ENCODE results near the gene LETM1. TPM values are rescaled to one million over a fixed set of nuclear protein-coding genes. Genes with fewer than 3 reads are reported as not detected.

LETM1 gene
- total RNA-seq, 2 experiments from 2014 or later, result 58.3 to 66.8 TPM

DNA sequence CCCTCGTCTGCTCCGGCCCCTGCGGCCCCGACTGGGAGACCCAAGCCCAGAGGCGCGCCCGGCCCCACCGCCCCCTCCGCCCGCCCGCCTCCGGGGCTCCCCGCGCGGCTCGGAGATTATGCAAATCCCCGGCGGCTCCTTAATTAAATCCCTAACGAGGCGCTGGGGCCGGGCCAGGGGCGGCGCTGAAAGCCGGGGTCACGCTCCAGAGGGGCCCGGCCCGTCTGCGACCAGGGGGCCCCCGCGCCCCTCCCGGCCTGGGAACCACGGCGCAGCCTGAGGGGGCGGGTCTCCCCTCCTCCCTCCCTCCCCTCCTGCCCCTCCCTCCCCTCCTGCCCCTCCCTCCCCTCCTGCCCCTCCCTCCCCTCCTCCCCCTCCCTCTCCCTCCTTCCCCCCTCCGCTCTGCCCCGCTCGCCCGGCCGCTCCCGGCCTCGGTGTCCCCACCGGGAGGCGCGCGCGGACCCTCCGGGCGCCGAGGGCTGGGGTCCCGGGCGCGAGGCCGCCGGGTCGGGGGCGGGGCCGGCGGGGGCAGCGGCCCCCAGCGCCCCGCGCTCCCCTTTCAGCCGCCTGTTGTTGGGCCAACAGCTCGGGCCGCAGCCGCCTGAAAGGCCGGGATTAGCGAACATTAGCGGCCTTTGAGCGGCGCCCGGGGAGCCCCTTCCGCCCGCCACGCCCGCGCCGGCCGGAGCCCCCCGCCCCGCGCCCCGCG, 88.7 kb downstream of the LETM1 start:
- H3K9me3 ChIP-seq (ENCODE audit: low read length), result no peaks in the 10 kb centered on the region
- TF ChIP-seq, protein P1, sequence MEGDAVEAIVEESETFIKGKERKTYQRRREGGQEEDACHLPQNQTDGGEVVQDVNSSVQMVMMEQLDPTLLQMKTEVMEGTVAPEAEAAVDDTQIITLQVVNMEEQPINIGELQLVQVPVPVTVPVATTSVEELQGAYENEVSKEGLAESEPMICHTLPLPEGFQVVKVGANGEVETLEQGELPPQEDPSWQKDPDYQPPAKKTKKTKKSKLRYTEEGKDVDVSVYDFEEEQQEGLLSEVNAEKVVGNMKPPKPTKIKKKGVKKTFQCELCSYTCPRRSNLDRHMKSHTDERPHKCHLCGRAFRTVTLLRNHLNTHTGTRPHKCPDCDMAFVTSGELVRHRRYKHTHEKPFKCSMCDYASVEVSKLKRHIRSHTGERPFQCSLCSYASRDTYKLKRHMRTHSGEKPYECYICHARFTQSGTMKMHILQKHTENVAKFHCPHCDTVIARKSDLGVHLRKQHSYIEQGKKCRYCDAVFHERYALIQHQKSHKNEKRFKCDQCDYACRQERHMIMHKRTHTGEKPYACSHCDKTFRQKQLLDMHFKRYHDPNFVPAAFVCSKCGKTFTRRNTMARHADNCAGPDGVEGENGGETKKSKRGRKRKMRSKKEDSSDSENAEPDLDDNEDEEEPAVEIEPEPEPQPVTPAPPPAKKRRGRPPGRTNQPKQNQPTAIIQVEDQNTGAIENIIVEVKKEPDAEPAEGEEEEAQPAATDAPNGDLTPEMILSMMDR (conservative IDR thresholded peaks at IDR 0.05; ENCODE audit: low read length), result no peak
- TF ChIP-seq EZH2phosphoT487 (IDR thresholded peaks at IDR 0.05; ENCODE audit: borderline replicate concordance, low read depth, low read length), result no peak
- no peaks in the 10 kb centered on the region for H3K79me2 ChIP-seq (ENCODE audit: insufficient read depth, low read depth, low read length)
- H3K9me2 ChIP-seq (ENCODE audit: insufficient read depth, low read length), result no peaks in the 10 kb centered on the region
- DNase-seq (ENCODE audit: low spot score), result peak; percentile 55
- no peaks in the 10 kb centered on the region for H3K36me3 ChIP-seq (ENCODE audit: insufficient read depth, low read length)
- no peak overlapping the region for H2AFZ ChIP-seq (ENCODE audit: low read length)
- H3K4me3 ChIP-seq (ENCODE audit: low read depth, low read length, poor library complexity, severe bottlenecking), result peak overlapping the region; percentile 59
- ChIA-PET POLR2A (no interaction called here), CTCF (ENCODE audit: unreplicated experiment) (interaction anchor here (0.6 kb wide), 1 partner anchor 74 kb away, joined by 3 read pairs; no protein-coding TSS in a partner anchor)
- no peaks in the 10 kb centered on the region for H4K20me1 ChIP-seq (ENCODE audit: insufficient read depth, low read length)
- no peak overlapping the region for H3K27ac ChIP-seq (ENCODE audit: low read depth, low read length, poor library complexity, severe bottlenecking)
- H3K4me1 ChIP-seq (ENCODE audit: insufficient read depth, low read length, poor library complexity, severe bottlenecking), result peaks cover 5% of the 10 kb centered on the region
- intact Hi-C loops (cut with micrococcal nuclease; ENCODE audit: unreplicated experiment), result no loop called here
- no TSS peak for BruUV-seq (replicated peaks)
- peak overlapping the region; percentile 52; the same call in 1 of the 2 replicates for H3K4me2 ChIP-seq (ENCODE audit: low read length)

DNA sequence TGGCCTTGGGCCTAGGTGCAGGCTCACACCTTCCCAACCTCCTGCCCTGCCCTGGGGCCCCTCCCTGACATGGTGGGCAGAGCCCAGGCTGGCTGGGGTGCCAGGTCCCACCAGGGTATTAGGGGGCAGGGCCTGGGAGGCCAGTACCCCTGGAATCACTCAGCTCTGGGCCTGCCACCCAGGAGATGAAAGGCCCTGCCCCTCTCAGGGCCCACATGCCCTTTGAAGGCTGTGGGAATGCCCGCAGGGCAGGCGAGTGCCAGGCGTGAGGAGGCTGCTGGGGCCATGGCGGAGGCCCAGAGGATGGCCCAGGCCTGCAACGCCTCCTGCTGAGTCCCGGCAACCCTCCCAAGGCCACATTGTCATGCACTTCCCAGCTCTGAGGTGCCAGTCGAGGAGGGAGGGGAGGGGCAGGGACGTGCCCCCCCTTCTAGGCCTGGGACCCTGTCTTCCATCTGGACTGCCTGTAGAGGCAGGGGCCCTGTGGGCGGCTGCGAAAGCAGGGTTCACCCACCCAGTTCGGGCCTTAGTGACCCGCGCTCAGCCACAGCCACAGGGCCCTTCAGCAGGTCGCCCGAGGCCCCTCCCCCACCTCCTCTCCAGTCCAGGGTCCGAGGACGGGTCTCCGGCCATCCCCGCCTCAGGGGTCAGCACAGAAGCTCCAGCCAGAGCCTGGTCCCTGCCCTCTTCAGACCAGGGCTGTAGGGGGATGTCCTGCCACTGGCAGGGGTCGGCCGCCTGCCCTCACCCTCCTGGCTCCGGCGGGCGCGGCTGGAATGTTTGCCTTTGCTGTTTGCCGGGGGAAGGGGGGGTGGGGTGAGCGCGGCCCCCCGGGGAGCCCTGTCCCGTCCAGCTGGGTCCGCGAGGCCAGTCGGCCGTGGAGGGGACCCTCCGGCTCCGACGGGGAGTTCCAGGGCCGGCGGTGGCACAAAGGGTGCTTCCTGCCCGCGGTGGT, 89.6 kb downstream of the LETM1 start:
- CTCF ChIA-PET (ENCODE audit: unreplicated experiment), result no interaction called here

More for the DNA sequence above, 89.6 kb downstream of the LETM1 start:
- Histone ChIP-seq H4K20me1 (ENCODE audit: insufficient read depth, low read length) (no peaks in the 10 kb centered on the region), H3K4me2 (ENCODE audit: low read length) (peak overlapping the region; percentile 22; the same call in 1 of the 2 replicates), H2AFZ (ENCODE audit: low read length) (no peak overlapping the region), H3K9me3 (ENCODE audit: low read length) (no peaks in the 10 kb centered on the region), H3K27ac (ENCODE audit: low read depth, low read length, poor library complexity, severe bottlenecking) (no peak overlapping the region), H3K4me1 (ENCODE audit: insufficient read depth, low read length, poor library complexity, severe bottlenecking) (peaks cover 5% of the 10 kb centered on the region), H3K9me2 (ENCODE audit: insufficient read depth, low read length) (no peaks in the 10 kb centered on the region), H3K4me3 (ENCODE audit: low read depth, low read length, poor library complexity, severe bottlenecking) (peak overlapping the region; percentile 11), H3K36me3 (ENCODE audit: insufficient read depth, low read length) (no peaks in the 10 kb centered on the region), H3K79me2 (ENCODE audit: insufficient read depth, low read depth, low read length) (no peaks in the 10 kb centered on the region)
- intact Hi-C loops (cut with micrococcal nuclease; ENCODE audit: unreplicated experiment), result no loop called here
- no TSS peak for BruUV-seq (replicated peaks)
- POLR2A ChIA-PET, result no interaction called here
- no peak for TF ChIP-seq EZH2phosphoT487 (IDR thresholded peaks at IDR 0.05; ENCODE audit: borderline replicate concordance, low read depth, low read length)
- TF ChIP-seq, protein P1 (conservative IDR thresholded peaks at IDR 0.05; ENCODE audit: low read length), result no peak
- DNase-seq (ENCODE audit: low spot score), result no peak

Measured in OCI-LY7 (cell line).